HepG2 (cell line): Measurements from ENCODE around the gene CFAP97. TPM values are rescaled to one million over a fixed set of nuclear protein-coding genes. Genes with fewer than 3 reads are reported as not detected.

Experiments used
- ARID4A ChIP-seq: sonication (generic); formaldehyde crosslinking; IDR thresholded peaks from 2 replicates; pipeline ENCODE4 v1.5.0; 2020; ENCODE audit warnings: mild to moderate bottlenecking, missing genetic modification reagents, borderline replicate concordance
- CREB1 ChIP-seq, 2 experiments: fragments of 450-650 bp in 1 of 2; IDR thresholded peaks; 2 replicates each; pipeline ENCODE4 v1.6.1; 2016 to 2017; ENCODE audit warnings: control low read depth in 1 of 2, mild to moderate bottlenecking in 1 of 2, missing compliant biosample characterization in 1 of 2, missing genetic modification characterization in 1 of 2
- ELF3 ChIP-seq: IDR thresholded peaks from 2 replicates; pipeline ENCODE4 v1.6.1; 2016; ENCODE audit warnings: missing genetic modification reagents, missing compliant biosample characterization
- ESRRA ChIP-seq: sonication (generic); formaldehyde crosslinking; IDR thresholded peaks from 2 replicates; pipeline ENCODE4 v1.5.1; 2020; ENCODE audit warnings: mild to moderate bottlenecking, low read depth, missing genetic modification reagents
- ETV6 ChIP-seq: sonication (generic); formaldehyde crosslinking; conservative IDR thresholded peaks from 2 replicates; pipeline ENCODE4 v1.4.0; 2020; ENCODE audit warnings: missing genetic modification reagents
- MLX ChIP-seq: IDR thresholded peaks from 2 replicates; pipeline ENCODE4 v1.6.1; 2016
- MYPOP ChIP-seq: sonication (generic); formaldehyde crosslinking; IDR thresholded peaks from 2 replicates; pipeline ENCODE4 v1.8.1; 2023; ENCODE audit warnings: mild to moderate bottlenecking, moderate library complexity, missing genetic modification reagents
- NBN ChIP-seq: fragments of 450-650 bp; conservative IDR thresholded peaks from 2 replicates; pipeline ENCODE4 v1.6.1; 2017
- NR2C2 ChIP-seq: sonication (generic); formaldehyde crosslinking; IDR thresholded peaks from 2 replicates; pipeline ENCODE4 v1.4.0; 2020; ENCODE audit warnings: missing genetic modification reagents, mild to moderate bottlenecking, moderate library complexity, borderline replicate concordance
- SIN3A ChIP-seq: IDR thresholded peaks from 2 replicates; pipeline ENCODE4 v1.6.1; 2011; ENCODE audit warnings: low read depth, mild to moderate bottlenecking, control low read depth, low read length, borderline replicate concordance
- THRA ChIP-seq: sonication (generic); formaldehyde crosslinking; IDR thresholded peaks from 2 replicates; pipeline ENCODE4 v1.4.0; 2020; ENCODE audit warnings: missing genetic modification reagents, borderline replicate concordance
- ZFYVE20 ChIP-seq: sonication (generic); formaldehyde crosslinking; IDR thresholded peaks from 2 replicates; pipeline ENCODE4 v1.8.0; 2023; ENCODE audit warnings: low read depth, mild to moderate bottlenecking, moderate library complexity, missing genetic modification reagents, borderline replicate concordance
- ZMYM3 ChIP-seq: sonication (generic); formaldehyde crosslinking; IDR thresholded peaks from 2 replicates; pipeline ENCODE4 v1.5.1; 2020; ENCODE audit warnings: mild to moderate bottlenecking, missing genetic modification reagents
- ZSCAN20 ChIP-seq: sonication (generic); formaldehyde crosslinking; IDR thresholded peaks from 2 replicates; pipeline ENCODE4 v1.4.0; 2020; ENCODE audit warnings: missing genetic modification reagents, mild to moderate bottlenecking, borderline replicate concordance
- ZSCAN22 ChIP-seq: sonication (generic); formaldehyde crosslinking; IDR thresholded peaks from 2 replicates; pipeline ENCODE4 v1.4.0; 2020; ENCODE audit warnings: mild to moderate bottlenecking, missing genetic modification reagents
- polyA plus RNA-seq, 8 experiments: library from polyadenylated mRNA; depleted of rRNA in 3 of 8; stranded (reverse) in 7 of 8; unstranded in 1 of 8; fragments of >200 nt; fragmentation: Illumina TruSeq in 4 of 8; extraction: Trizol in 4 of 8; gene quantifications; 2 replicates each; pipeline versions ENCODE4 v1.2.1 to v1.2.3, GENCODE V29; 2011 to 2016; ENCODE audit warnings: low read depth in 4 of 8, missing spikeins in 1 of 8, mixed read lengths in 1 of 8; ENCODE audit not compliant: insufficient read depth in 1 of 8
- total RNA-seq, 5 experiments: library from RNA; depleted of rRNA; stranded (reverse); fragments of >200 nt; fragmentation: Illumina TruSeq; extraction: Trizol; gene quantifications; 2 replicates each; pipeline ENCODE4 v1.2.3, GENCODE V29; 2016; ENCODE audit warnings: low read depth in 1 of 5
- TF ChIP-seq, protein P1 (sequence below): sonication (generic); formaldehyde crosslinking; IDR thresholded peaks from 2 replicates; pipeline ENCODE4 v1.8.0; 2022; ENCODE audit warnings: missing genetic modification reagents, mild to moderate bottlenecking, moderate library complexity, borderline replicate concordance

Gene CFAP97
- total and polyA plus RNA-seq, 2 of the 13 experiments (the other 11 are each of a cell fraction or from before 2014, with no cell fraction given) = 32.1 to 44.4 TPM

DNA sequence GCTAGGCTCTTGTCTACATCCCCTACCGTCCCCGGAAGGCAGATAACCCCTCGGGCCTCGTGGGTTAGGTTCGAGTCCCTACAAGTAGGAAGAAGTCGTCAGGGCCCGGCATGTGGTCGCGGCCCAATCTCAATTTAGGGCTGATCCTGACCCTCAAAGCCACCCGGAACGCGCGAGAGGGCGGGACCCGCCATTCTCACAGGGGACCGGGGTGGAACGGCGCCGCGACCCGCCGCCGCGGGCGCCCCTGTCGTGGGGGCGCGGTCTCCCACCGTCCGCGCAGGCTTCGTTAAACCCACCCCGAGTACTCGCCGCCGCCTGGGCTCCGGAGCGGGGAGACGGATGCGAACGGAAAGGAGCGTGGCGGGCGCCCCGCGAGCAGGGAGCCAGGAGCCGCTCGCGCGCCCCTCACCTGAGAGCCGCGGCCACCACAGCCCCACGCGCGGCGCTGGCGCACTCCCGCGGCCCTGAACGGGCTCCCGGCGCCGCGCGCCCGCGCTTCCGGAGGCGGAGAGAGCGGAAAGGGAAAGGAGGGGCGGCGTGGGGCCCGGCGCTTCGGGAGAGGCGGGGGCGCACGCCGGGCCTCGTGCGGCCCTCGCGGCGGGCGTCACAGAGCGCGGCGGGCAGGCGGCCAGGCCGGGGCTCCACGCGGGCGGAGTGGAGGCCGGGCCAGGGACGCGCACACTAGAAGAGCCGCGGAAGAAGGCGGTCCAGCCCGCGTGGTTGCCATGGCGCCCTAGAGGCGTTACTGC lies at the start of gene CFAP97 (continued):
- TF ChIP-seq, protein P1, sequence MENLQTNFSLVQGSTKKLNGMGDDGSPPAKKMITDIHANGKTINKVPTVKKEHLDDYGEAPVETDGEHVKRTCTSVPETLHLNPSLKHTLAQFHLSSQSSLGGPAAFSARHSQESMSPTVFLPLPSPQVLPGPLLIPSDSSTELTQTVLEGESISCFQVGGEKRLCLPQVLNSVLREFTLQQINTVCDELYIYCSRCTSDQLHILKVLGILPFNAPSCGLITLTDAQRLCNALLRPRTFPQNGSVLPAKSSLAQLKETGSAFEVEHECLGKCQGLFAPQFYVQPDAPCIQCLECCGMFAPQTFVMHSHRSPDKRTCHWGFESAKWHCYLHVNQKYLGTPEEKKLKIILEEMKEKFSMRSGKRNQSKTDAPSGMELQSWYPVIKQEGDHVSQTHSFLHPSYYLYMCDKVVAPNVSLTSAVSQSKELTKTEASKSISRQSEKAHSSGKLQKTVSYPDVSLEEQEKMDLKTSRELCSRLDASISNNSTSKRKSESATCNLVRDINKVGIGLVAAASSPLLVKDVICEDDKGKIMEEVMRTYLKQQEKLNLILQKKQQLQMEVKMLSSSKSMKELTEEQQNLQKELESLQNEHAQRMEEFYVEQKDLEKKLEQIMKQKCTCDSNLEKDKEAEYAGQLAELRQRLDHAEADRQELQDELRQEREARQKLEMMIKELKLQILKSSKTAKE = 0 out of 2 replicates have a peak, but pooled peaks have one; percentile 16
- TF ChIP-seq MYPOP (CRISPR knock-in tag) (no peak), ZSCAN22 (no peak), NR2C2 (CRISPR knock-in tag) (peak; percentile 56; the same call in 1 of the 2 replicates), ELF3 (CRISPR knock-in tag) (no peak), ARID4A (peak; percentile 70; the same call in 1 of the 2 replicates), ZMYM3 (no peak), CREB1 (IDR thresholded peaks at IDR 0.05) (no peak), CREB1 (CRISPR knock-in tag; IDR thresholded peaks at IDR 0.05) (no peak), MLX (no peak; the same call in 1 of the 2 replicates), THRA (CRISPR knock-in tag) (no peak), ETV6 (no peak), ZSCAN20 (no peak; the same call in 1 of the 2 replicates), ESRRA (CRISPR knock-in tag) (no peak), ZFYVE20 (no peak), SIN3A (peak; percentile 95; the same call in 1 of the 2 replicates), NBN (no peak)
